Thoracic aorta (tissue), 2 donors: ENCODE measurements around the gene RIMS3. TPM values are rescaled to one million over a fixed set of nuclear protein-coding genes. Genes with fewer than 3 reads are reported as not detected.

Experiments used
- ATAC-seq: fragments of 150-250 bp; one replicate; pipeline ENCODE4 v1.8.0; 2017; ENCODE audit warnings: low read depth; ENCODE audit not compliant: insufficient number of reproducible peaks, low FRiP score
- DNase-seq: peaks from one replicate; pipeline ENCODE4 v3.0.0-alpha.2; 2020; ENCODE audit warnings: low spot score
- H3K27ac ChIP-seq, 2 donors: fragments of 200-600 bp; sonication (generic); 1 replicate in 1 of 2; 2 replicates in 1 of 2; pipeline ENCODE4 v1.5.1; 2016; ENCODE audit warnings: mild to moderate bottlenecking in 2 of 2, moderate library complexity in 2 of 2
- H3K27me3 ChIP-seq: fragments of 200-600 bp; sonication (generic); replicated peaks from 2 replicates; pipeline ENCODE4 v1.6.0; 2016; ENCODE audit warnings: mild to moderate bottlenecking; ENCODE audit not compliant: insufficient read depth
- H3K36me3 ChIP-seq: fragments of 200-600 bp; sonication (generic); one replicate; pipeline ENCODE4 v1.5.1; 2016
- H3K4me1 ChIP-seq, 2 donors: fragments of 200-600 bp; sonication (generic); 1 replicate in 1 of 2; 2 replicates in 1 of 2; pipeline versions ENCODE4 v1.5.1 to v1.6.0; 2016; ENCODE audit warnings: low read depth in 2 of 2, mild to moderate bottlenecking in 1 of 2; ENCODE audit not compliant: control insufficient read depth in 1 of 2
- H3K4me3 ChIP-seq: fragments of 200-600 bp; sonication (generic); 2 replicates; pipeline ENCODE4 v1.5.1; 2016; ENCODE audit warnings: mild to moderate bottlenecking
- H3K9me3 ChIP-seq: fragments of 200-600 bp; sonication (generic); 2 replicates; pipeline ENCODE4 v1.5.1; 2016
- CTCF ChIP-seq: fragments of 200-600 bp; sonication (generic); IDR thresholded peaks from one replicate; pipeline ENCODE4 v1.5.1; 2019; ENCODE audit warnings: antibody characterized with exemption
- total RNA-seq, 2 donors: library from RNA; depleted of rRNA; stranded (reverse); fragments of >200 nt; gene quantifications; one replicate each; pipeline versions ENCODE4 v1.1.0 to v1.2.3, GENCODE V29; 2016

The RIMS3 gene
- total RNA-seq, 2 donors from 2014 or later: 18.1 to 33.7 TPM

GRCh38 chr1:40710581-40711315, 45.3 kb upstream of the RIMS3 start:
- Histone ChIP-seq H3K4me1 (peaks cover 40 to 54% of the 10 kb centered on the region in 2 donors), H3K27me3 (no peaks in the 10 kb centered on the region), H3K4me3 (peak overlapping the region; percentile 40), H3K36me3 (no peaks in the 10 kb centered on the region), H3K27ac (peak overlapping the region; percentile 55 to 69), H3K9me3 (no peaks in the 10 kb centered on the region)
- TF ChIP-seq CTCF: no peak
- ATAC-seq (no peak), DNase-seq (no peak)

- no peaks in the 10 kb centered on the region for H3K27me3 ChIP-seq
- DNase-seq (no peak), ATAC-seq (no peak)
- no peaks in the 10 kb centered on the region for H3K9me3 ChIP-seq
- TF ChIP-seq CTCF: no peak
- no peaks in the 10 kb centered on the region for H3K36me3 ChIP-seq
- H3K4me1 ChIP-seq: peaks cover 40 to 54% of the 10 kb centered on the region in 2 donors
- H3K27ac ChIP-seq: peak overlapping the region; percentile 69 to 72
- H3K4me3 ChIP-seq: peak overlapping the region; percentile 72
Observed at GRCh38 chr1:40709802-40710278, 44.4 kb upstream of the RIMS3 start.

GRCh38 chr1:40709100-40709801, 43.8 kb upstream of the RIMS3 start:
- DNase-seq: peak; percentile 58
- TF ChIP-seq CTCF: no peak
- Histone ChIP-seq H3K27me3 (no peaks in the 10 kb centered on the region), H3K36me3 (no peaks in the 10 kb centered on the region), H3K4me3 (peak overlapping the region; percentile 72), H3K27ac (peak overlapping the region; percentile 69 to 72), H3K9me3 (no peaks in the 10 kb centered on the region), H3K4me1 (peaks cover 40 to 51% of the 10 kb centered on the region in 2 donors)
- peak; percentile 93 for ATAC-seq

GRCh38 chr1:40708750-40709099, 43.2 kb upstream of the RIMS3 start:
- TF ChIP-seq CTCF: no peak
- Histone ChIP-seq H3K36me3 (no peaks in the 10 kb centered on the region), H3K27me3 (no peaks in the 10 kb centered on the region), H3K27ac (peak overlapping the region; percentile 69 to 72), H3K9me3 (no peaks in the 10 kb centered on the region), H3K4me1 (peaks cover 38 to 47% of the 10 kb centered on the region in 2 donors), H3K4me3 (peak overlapping the region; percentile 72)
- DNase-seq (no peak), ATAC-seq (peak; percentile 41)

GRCh38 chr1:40706626-40707025, 41.1 kb upstream of the RIMS3 start:
- no peaks in the 10 kb centered on the region for H3K9me3 ChIP-seq
- DNase-seq (no peak), ATAC-seq (no peak)
- no peak overlapping the region for H3K27ac ChIP-seq
- H3K4me1 ChIP-seq: peaks cover 28 to 39% of the 10 kb centered on the region in 2 donors
- H3K36me3 ChIP-seq: no peaks in the 10 kb centered on the region
- no peak for TF ChIP-seq CTCF
- no peak overlapping the region for H3K4me3 ChIP-seq
- no peaks in the 10 kb centered on the region for H3K27me3 ChIP-seq
